ENCODE data around the gene ZNRD2.

GRCh38 chr11:65525546-65526480, 44.5 kb upstream of the ZNRD2 start:
- TF ChIP-seq, protein P1, sequence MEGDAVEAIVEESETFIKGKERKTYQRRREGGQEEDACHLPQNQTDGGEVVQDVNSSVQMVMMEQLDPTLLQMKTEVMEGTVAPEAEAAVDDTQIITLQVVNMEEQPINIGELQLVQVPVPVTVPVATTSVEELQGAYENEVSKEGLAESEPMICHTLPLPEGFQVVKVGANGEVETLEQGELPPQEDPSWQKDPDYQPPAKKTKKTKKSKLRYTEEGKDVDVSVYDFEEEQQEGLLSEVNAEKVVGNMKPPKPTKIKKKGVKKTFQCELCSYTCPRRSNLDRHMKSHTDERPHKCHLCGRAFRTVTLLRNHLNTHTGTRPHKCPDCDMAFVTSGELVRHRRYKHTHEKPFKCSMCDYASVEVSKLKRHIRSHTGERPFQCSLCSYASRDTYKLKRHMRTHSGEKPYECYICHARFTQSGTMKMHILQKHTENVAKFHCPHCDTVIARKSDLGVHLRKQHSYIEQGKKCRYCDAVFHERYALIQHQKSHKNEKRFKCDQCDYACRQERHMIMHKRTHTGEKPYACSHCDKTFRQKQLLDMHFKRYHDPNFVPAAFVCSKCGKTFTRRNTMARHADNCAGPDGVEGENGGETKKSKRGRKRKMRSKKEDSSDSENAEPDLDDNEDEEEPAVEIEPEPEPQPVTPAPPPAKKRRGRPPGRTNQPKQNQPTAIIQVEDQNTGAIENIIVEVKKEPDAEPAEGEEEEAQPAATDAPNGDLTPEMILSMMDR (IDR thresholded peaks at IDR 0.05), result no peak
- no peak for TF ChIP-seq POLR2A (IDR thresholded peaks at IDR 0.05)
